Stimulated activated CD8-positive, alpha-beta memory T cell treated with anti-CD3 and anti-CD28 coated beads, Interleukin-12 subunit alpha, Interleukin-12 subunit beta, amount 100 ng/mL, for 4 hours (primary cell): ENCODE measurements around the gene KCNQ1.

Experiments
- DNase-seq: peaks from one replicate; pipeline ENCODE4 v3.0.0-alpha.2; 2020; ENCODE audit warnings: low read depth

KCNQ1 gene

GRCh38 chr11:2444821-2445745, at the start of gene KCNQ1:
TSS of gene KCNQ1 (plus strand) at chr11:2445008. CDS start at chr11:2445099, 91 bp downstream.
- peak; percentile 19 for DNase-seq

- no peak for DNase-seq
Measured at GRCh38 chr11:2395211-2395730, 49.5 kb upstream of the KCNQ1 start.

GRCh38 chr11:2395856-2396255, 49.0 kb upstream of the KCNQ1 start:
- no peak for DNase-seq

- no peak for DNase-seq
Measured at GRCh38 chr11:2396471-2396870, 48.3 kb upstream of the KCNQ1 start.

- DNase-seq = no peak
Measured at GRCh38 chr11:2397005-2397404, 47.8 kb upstream of the KCNQ1 start.

GRCh38 chr11:2398664-2399355, 46.0 kb upstream of the KCNQ1 start:
- DNase-seq = no peak

- DNase-seq = no peak
Measured at GRCh38 chr11:2399488-2400068, 45.2 kb upstream of the KCNQ1 start.

GRCh38 chr11:2400069-2400761, 44.6 kb upstream of the KCNQ1 start, which contains the start of gene TSSC4:
TSS of gene TSSC4 (plus strand) at chr11:2400750. CDS start at chr11:2402634, 1,884 bp downstream.
- DNase-seq = peak; percentile 99

- DNase-seq = no peak
Measured at GRCh38 chr11:2400762-2401435, 43.9 kb upstream of the KCNQ1 start.

- no peak for DNase-seq
Measured at GRCh38 chr11:2401436-2401984, 43.3 kb upstream of the KCNQ1 start.

GRCh38 chr11:2402106-2402505, 42.7 kb upstream of the KCNQ1 start:
- DNase-seq = no peak

GRCh38 chr11:2402890-2403645, 41.7 kb upstream of the KCNQ1 start:
- DNase-seq = no peak

GRCh38 chr11:2404735-2405196, 40.0 kb upstream of the KCNQ1 start:
- DNase-seq = no peak

- DNase-seq = no peak
Measured at GRCh38 chr11:2406451-2406850, 38.4 kb upstream of the KCNQ1 start.

GRCh38 chr11:2406878-2407410, 37.9 kb upstream of the KCNQ1 start:
- no peak for DNase-seq

GRCh38 chr11:2408671-2409070, 36.1 kb upstream of the KCNQ1 start:
- no peak for DNase-seq

GRCh38 chr11:2409126-2409525, 35.7 kb upstream of the KCNQ1 start:
- DNase-seq = no peak

GRCh38 chr11:2409611-2410468, 35.0 kb upstream of the KCNQ1 start:
- DNase-seq = no peak

- no peak for DNase-seq
Measured at GRCh38 chr11:2410616-2411015, 34.2 kb upstream of the KCNQ1 start.
